SK-N-SH (cell line): ENCODE data around the gene GPM6B. TPM values are rescaled to one million over a fixed set of nuclear protein-coding genes. Genes with fewer than 3 reads are reported as not detected.

Source experiments
- CTCF ChIA-PET: fragments of 300-600, 350-600 bp; formaldehyde crosslinking; extraction: SDS; loops from one replicate; lab custom pipeline; 2021; lab: Yijun Ruan, JAX
- POLR2A ChIA-PET: fragments of 350-600 bp; sonication (Branson Sonifier 250); formaldehyde crosslinking; extraction: SDS; loops from one replicate; lab custom pipeline; 2020; ENCODE audit warnings: antibody characterized with exemption, inconsistent platforms; lab: Yijun Ruan, JAX
- DNase-seq: peaks from one replicate; pipeline ENCODE4 v3.0.0; 2012
- H2AFZ ChIP-seq: fragments of 200-600 bp; sonication (generic); 2 replicates; pipeline ENCODE4 v1.8.1; 2016; ENCODE audit warnings: antibody characterized with exemption, mild to moderate bottlenecking, low read depth
- H3F3A ChIP-seq: fragments of 200-600 bp; sonication (generic); replicated peaks from 2 replicates; pipeline ENCODE3; 2016; ENCODE audit warnings: antibody characterized with exemption, mild to moderate bottlenecking; ENCODE audit not compliant: insufficient read depth
- H3K27ac ChIP-seq, 2 experiments: fragments of 200-500 bp in 1 of 2; fragments of 200-600 bp in 1 of 2; sonication (Bioruptor generic) in 1 of 2; sonication (generic), shearing (Covaris generic) in 1 of 2; 2 replicates each; pipeline versions ENCODE4 v1.5.1 to v1.6.1; 2014 to 2016; ENCODE audit warnings: low read depth in 2 of 2, inconsistent platforms in 1 of 2, low read length in 1 of 2, mild to moderate bottlenecking in 1 of 2, mixed read lengths in 1 of 2
- H3K27me3 ChIP-seq: fragments of 200-600 bp; sonication (generic), shearing (Covaris generic); 2 replicates; pipeline ENCODE4 v1.6.1; 2016; ENCODE audit warnings: mixed run types; ENCODE audit not compliant: insufficient read depth
- H3K36me3 ChIP-seq, 2 experiments: fragments of 200-500 bp in 1 of 2; fragments of 200-600 bp in 1 of 2; sonication (Bioruptor generic) in 1 of 2; sonication (generic) in 1 of 2; replicated peaks in 1 of 2; 2 replicates each; pipeline versions ENCODE3 to v1.5.1; 2014 to 2016; ENCODE audit warnings: low read length in 1 of 2, mild to moderate bottlenecking in 1 of 2; ENCODE audit not compliant: insufficient read depth in 2 of 2, control insufficient read depth in 1 of 2
- H3K4me1 ChIP-seq, 2 experiments: fragments of 200-500 bp in 1 of 2; fragments of 200-600 bp in 1 of 2; sonication (Bioruptor generic) in 1 of 2; sonication (generic), shearing (Covaris generic) in 1 of 2; 2 replicates each; pipeline versions ENCODE4 v1.5.1 to v1.6.1; 2014 to 2016; ENCODE audit warnings: low read depth in 1 of 2, low read length in 1 of 2, mixed run types in 1 of 2; ENCODE audit not compliant: insufficient read depth in 2 of 2, control insufficient read depth in 1 of 2
- H3K4me2 ChIP-seq: fragments of 200-600 bp; sonication (generic), shearing (Covaris generic); 2 replicates; pipeline ENCODE4 v1.6.1; 2017; ENCODE audit warnings: mixed run types
- H3K4me3 ChIP-seq, 2 experiments: fragments of 200-500 bp in 1 of 2; fragments of 200-600 bp in 1 of 2; sonication (Bioruptor generic) in 1 of 2; sonication (generic), shearing (Covaris generic) in 1 of 2; 2 replicates each; pipeline versions ENCODE4 v1.5.1 to v1.8.1; 2014 to 2016; ENCODE audit warnings: low read depth in 2 of 2, inconsistent platforms in 1 of 2, low read length in 1 of 2, mild to moderate bottlenecking in 1 of 2, mixed read lengths in 1 of 2, moderate library complexity in 1 of 2
- H3K79me2 ChIP-seq: fragments of 200-600 bp; sonication (generic); 2 replicates; pipeline ENCODE4 v1.8.1; 2017; ENCODE audit warnings: mild to moderate bottlenecking; ENCODE audit not compliant: insufficient read depth
- H3K9ac ChIP-seq: fragments of 200-600 bp; sonication (generic); 2 replicates; pipeline ENCODE4 v1.6.1; 2017; ENCODE audit warnings: mixed run types
- H3K9me2 ChIP-seq: fragments of 200-600 bp; sonication (generic); 2 replicates; pipeline ENCODE4 v1.6.1; 2017; ENCODE audit warnings: mixed run types
- H3K9me3 ChIP-seq: fragments of 200-600 bp; sonication (generic); 2 replicates; pipeline ENCODE4 v1.6.1; 2017; ENCODE audit warnings: mixed run types, mild to moderate bottlenecking, moderate library complexity
- H4K20me1 ChIP-seq: fragments of 200-600 bp; sonication (generic); 2 replicates; pipeline ENCODE4 v1.6.1; 2017; ENCODE audit warnings: mild to moderate bottlenecking, mixed run types; ENCODE audit not compliant: insufficient read depth
- CHD2 ChIP-seq: fragments of 150-350 bp; IDR thresholded peaks from 2 replicates; pipeline ENCODE4 v1.6.1; 2018; ENCODE audit warnings: low read length; ENCODE audit not compliant: partially characterized antibody
- EP300 ChIP-seq, 2 experiments: IDR thresholded peaks; 2 replicates each; pipeline versions ENCODE4 v1.4.0 to v1.6.1; 2012; ENCODE audit warnings: borderline replicate concordance in 1 of 2, low read depth in 1 of 2, low read length in 1 of 2
- EZH2phosphoT487 ChIP-seq: fragments of 200-600 bp; sonication (generic); IDR thresholded peaks from 2 replicates; pipeline ENCODE4 v1.6.1; 2017; ENCODE audit warnings: low read depth, mixed run types, mild to moderate bottlenecking, antibody characterized with exemption, moderate library complexity, borderline replicate concordance
- FOSL2 ChIP-seq: IDR thresholded peaks from 2 replicates; pipeline ENCODE4 v1.4.0; 2012; ENCODE audit warnings: low read depth, mild to moderate bottlenecking, moderate library complexity, borderline replicate concordance
- FOXM1 ChIP-seq: IDR thresholded peaks from 2 replicates; pipeline ENCODE4 v1.4.0; 2012; ENCODE audit warnings: low read depth, mild to moderate bottlenecking
- JUND ChIP-seq: IDR thresholded peaks from 2 replicates; pipeline ENCODE4 v1.4.0; 2012
- MEF2A ChIP-seq: IDR thresholded peaks from 2 replicates; pipeline ENCODE4 v1.4.0; 2012; ENCODE audit warnings: low read depth, borderline replicate concordance
- NRF1 ChIP-seq: IDR thresholded peaks from 2 replicates; pipeline ENCODE4 v1.6.1; 2012; ENCODE audit warnings: low read depth, mild to moderate bottlenecking, low read length
- POLR2AphosphoS5 ChIP-seq: IDR thresholded peaks from 2 replicates; pipeline ENCODE4 v1.6.1; 2012; ENCODE audit warnings: low read depth, low read length
- RCOR1 ChIP-seq: fragments of 150-350 bp; IDR thresholded peaks from 2 replicates; pipeline ENCODE4 v1.6.1; 2017; ENCODE audit warnings: antibody characterized with exemption, low read length
- RFX5 ChIP-seq: IDR thresholded peaks from 2 replicates; pipeline ENCODE4 v1.6.1; 2012; ENCODE audit warnings: mild to moderate bottlenecking, improper control_type of control experiment, low read length
- TAF1 ChIP-seq: IDR thresholded peaks from 2 replicates; pipeline ENCODE4 v1.6.1; 2012; ENCODE audit warnings: low read depth, mild to moderate bottlenecking, low read length, moderate library complexity, borderline replicate concordance
- TCF12 ChIP-seq: IDR thresholded peaks from 2 replicates; pipeline ENCODE4 v1.4.0; 2012
- polyA plus RNA-seq, 3 experiments: library from polyadenylated mRNA; depleted of rRNA; stranded (reverse); fragments of >200 nt; gene quantifications; 2 replicates each; pipeline ENCODE4 v1.2.3, GENCODE V29; 2012
- TF ChIP-seq, protein P1 (sequence below): fragments of 200-600 bp; sonication (generic); IDR thresholded peaks from 2 replicates; pipeline ENCODE4 v1.6.1; 2017; ENCODE audit warnings: antibody characterized with exemption, mild to moderate bottlenecking, moderate library complexity
- TF ChIP-seq, protein P2 (sequence below): IDR thresholded peaks from 2 replicates; pipeline ENCODE4 v1.4.0; 2012; ENCODE audit warnings: low read depth, borderline replicate concordance
- TF ChIP-seq, protein P3 (sequence below): fragments of 150-350 bp; IDR thresholded peaks from 2 replicates; pipeline ENCODE4 v1.6.1; 2017; ENCODE audit warnings: antibody characterized with exemption, low read length, low read depth, borderline replicate concordance
- TF ChIP-seq, protein P4 (sequence below): IDR thresholded peaks from 2 replicates; pipeline ENCODE4 v1.4.0; 2012; ENCODE audit warnings: low read depth, borderline replicate concordance
- TF ChIP-seq, protein P5 (sequence below): IDR thresholded peaks from 2 replicates; pipeline ENCODE4 v1.6.1; 2012; ENCODE audit warnings: mild to moderate bottlenecking, low read depth, low read length, moderate library complexity

The GPM6B gene
- polyA plus RNA-seq, 1 of the 3 experiments (the other 2 are of a cell fraction) = 1.2 TPM

DNA sequence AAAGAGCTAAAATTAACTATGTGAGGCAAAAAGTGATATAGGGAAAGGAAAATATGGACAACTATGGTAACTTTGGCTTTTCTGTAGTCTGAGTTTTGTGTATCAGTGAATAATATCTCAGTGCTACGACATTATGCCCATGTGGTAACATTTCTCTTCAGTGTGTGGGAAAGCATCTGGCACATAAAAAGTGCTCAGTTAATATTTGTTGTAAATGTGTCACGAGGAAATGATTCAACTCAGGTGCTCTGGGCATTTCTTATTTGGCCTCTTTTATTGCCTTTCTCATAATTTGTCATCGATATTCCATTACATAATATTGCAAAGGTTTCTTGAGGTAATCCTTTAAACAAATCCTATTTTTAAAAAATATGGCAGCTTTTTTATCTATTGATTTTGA lies 64.8 kb downstream of the GPM6B start (continued):
- TF ChIP-seq, protein P1, sequence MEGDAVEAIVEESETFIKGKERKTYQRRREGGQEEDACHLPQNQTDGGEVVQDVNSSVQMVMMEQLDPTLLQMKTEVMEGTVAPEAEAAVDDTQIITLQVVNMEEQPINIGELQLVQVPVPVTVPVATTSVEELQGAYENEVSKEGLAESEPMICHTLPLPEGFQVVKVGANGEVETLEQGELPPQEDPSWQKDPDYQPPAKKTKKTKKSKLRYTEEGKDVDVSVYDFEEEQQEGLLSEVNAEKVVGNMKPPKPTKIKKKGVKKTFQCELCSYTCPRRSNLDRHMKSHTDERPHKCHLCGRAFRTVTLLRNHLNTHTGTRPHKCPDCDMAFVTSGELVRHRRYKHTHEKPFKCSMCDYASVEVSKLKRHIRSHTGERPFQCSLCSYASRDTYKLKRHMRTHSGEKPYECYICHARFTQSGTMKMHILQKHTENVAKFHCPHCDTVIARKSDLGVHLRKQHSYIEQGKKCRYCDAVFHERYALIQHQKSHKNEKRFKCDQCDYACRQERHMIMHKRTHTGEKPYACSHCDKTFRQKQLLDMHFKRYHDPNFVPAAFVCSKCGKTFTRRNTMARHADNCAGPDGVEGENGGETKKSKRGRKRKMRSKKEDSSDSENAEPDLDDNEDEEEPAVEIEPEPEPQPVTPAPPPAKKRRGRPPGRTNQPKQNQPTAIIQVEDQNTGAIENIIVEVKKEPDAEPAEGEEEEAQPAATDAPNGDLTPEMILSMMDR = no peak
- TF ChIP-seq NRF1 (no peak), JUND (no peak), EP300 (IDR thresholded peaks at IDR 0.05; ENCODE audit: borderline replicate concordance in 1 of 2, low read depth in 1 of 2, low read length in 1 of 2) (no peak), TCF12 (no peak), FOXM1 (no peak)
- TF ChIP-seq, protein P2, sequence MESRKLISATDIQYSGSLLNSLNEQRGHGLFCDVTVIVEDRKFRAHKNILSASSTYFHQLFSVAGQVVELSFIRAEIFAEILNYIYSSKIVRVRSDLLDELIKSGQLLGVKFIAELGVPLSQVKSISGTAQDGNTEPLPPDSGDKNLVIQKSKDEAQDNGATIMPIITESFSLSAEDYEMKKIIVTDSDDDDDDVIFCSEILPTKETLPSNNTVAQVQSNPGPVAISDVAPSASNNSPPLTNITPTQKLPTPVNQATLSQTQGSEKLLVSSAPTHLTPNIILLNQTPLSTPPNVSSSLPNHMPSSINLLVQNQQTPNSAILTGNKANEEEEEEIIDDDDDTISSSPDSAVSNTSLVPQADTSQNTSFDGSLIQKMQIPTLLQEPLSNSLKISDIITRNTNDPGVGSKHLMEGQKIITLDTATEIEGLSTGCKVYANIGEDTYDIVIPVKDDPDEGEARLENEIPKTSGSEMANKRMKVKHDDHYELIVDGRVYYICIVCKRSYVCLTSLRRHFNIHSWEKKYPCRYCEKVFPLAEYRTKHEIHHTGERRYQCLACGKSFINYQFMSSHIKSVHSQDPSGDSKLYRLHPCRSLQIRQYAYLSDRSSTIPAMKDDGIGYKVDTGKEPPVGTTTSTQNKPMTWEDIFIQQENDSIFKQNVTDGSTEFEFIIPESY = no peak
- TF ChIP-seq, protein P3, sequence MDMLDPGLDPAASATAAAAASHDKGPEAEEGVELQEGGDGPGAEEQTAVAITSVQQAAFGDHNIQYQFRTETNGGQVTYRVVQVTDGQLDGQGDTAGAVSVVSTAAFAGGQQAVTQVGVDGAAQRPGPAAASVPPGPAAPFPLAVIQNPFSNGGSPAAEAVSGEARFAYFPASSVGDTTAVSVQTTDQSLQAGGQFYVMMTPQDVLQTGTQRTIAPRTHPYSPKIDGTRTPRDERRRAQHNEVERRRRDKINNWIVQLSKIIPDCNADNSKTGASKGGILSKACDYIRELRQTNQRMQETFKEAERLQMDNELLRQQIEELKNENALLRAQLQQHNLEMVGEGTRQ = no peak
- TF ChIP-seq, protein P4, sequence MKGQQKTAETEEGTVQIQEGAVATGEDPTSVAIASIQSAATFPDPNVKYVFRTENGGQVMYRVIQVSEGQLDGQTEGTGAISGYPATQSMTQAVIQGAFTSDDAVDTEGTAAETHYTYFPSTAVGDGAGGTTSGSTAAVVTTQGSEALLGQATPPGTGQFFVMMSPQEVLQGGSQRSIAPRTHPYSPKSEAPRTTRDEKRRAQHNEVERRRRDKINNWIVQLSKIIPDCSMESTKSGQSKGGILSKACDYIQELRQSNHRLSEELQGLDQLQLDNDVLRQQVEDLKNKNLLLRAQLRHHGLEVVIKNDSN = no peak
- TF ChIP-seq, all 33 proteins: peak for 0

DNA sequence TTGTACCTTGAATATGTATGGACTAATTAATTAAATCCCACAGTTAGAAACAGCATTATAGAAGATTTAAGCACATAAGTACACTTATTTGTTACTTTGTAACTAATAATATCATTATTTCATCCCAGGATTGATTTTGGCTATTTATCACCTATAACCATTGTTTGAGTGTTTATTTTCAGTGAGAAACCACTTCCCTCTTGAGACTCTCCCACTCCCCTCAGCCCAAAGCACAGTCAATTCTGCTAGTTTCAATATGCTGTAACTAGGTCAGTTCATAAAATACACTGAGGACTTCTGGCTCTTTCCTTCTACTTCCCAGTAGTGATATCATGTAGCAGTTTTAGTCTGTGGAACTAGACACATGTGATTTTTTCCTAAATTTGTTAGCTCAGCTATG lies 66.1 kb downstream of the GPM6B start:
- Histone ChIP-seq H3K9me2 (no peaks in the 10 kb centered on the region), H3K4me3 (no peak overlapping the region), H3K27me3 (no peaks in the 10 kb centered on the region), H4K20me1 (no peaks in the 10 kb centered on the region), H2AFZ (no peak overlapping the region), H3K9me3 (no peaks in the 10 kb centered on the region), H3K36me3 (peaks cover 65 to 71% of the 10 kb centered on the region in 2 experiments), H3K79me2 (no peaks in the 10 kb centered on the region), H3K27ac (no peak overlapping the region), H3K4me1 (no peaks in the 10 kb centered on the region), H3F3A (peaks cover 2% of the 10 kb centered on the region), H3K4me2 (no peak overlapping the region), H3K9ac (no peak overlapping the region)
- ChIA-PET CTCF (interaction anchor here (0.8 to 3.8 kb wide), 7 partner anchors 12 to 281 kb away, joined by 3 to 20 read pairs (median 7); no protein-coding TSS in a partner anchor), POLR2A (no interaction called here)
- DNase-seq = no peak
- TF ChIP-seq EZH2phosphoT487 = no peak
- TF ChIP-seq RFX5 = no peak
- TF ChIP-seq RCOR1 = no peak
- TF ChIP-seq, protein P5, sequence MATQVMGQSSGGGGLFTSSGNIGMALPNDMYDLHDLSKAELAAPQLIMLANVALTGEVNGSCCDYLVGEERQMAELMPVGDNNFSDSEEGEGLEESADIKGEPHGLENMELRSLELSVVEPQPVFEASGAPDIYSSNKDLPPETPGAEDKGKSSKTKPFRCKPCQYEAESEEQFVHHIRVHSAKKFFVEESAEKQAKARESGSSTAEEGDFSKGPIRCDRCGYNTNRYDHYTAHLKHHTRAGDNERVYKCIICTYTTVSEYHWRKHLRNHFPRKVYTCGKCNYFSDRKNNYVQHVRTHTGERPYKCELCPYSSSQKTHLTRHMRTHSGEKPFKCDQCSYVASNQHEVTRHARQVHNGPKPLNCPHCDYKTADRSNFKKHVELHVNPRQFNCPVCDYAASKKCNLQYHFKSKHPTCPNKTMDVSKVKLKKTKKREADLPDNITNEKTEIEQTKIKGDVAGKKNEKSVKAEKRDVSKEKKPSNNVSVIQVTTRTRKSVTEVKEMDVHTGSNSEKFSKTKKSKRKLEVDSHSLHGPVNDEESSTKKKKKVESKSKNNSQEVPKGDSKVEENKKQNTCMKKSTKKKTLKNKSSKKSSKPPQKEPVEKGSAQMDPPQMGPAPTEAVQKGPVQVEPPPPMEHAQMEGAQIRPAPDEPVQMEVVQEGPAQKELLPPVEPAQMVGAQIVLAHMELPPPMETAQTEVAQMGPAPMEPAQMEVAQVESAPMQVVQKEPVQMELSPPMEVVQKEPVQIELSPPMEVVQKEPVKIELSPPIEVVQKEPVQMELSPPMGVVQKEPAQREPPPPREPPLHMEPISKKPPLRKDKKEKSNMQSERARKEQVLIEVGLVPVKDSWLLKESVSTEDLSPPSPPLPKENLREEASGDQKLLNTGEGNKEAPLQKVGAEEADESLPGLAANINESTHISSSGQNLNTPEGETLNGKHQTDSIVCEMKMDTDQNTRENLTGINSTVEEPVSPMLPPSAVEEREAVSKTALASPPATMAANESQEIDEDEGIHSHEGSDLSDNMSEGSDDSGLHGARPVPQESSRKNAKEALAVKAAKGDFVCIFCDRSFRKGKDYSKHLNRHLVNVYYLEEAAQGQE = no peak
- TF ChIP-seq FOXM1 = no peak
- TF ChIP-seq FOSL2 = no peak
- TF ChIP-seq, protein P4 = no peak
- TF ChIP-seq EP300 (IDR thresholded peaks at IDR 0.05; ENCODE audit: borderline replicate concordance in 1 of 2, low read depth in 1 of 2, low read length in 1 of 2) = no peak
- TF ChIP-seq CHD2 = no peak
- TF ChIP-seq MEF2A = no peak
- no peak for TF ChIP-seq POLR2AphosphoS5
- TF ChIP-seq TCF12 = no peak
- TF ChIP-seq TAF1 = no peak
- TF ChIP-seq, protein P2 = no peak
